HCT116 (cell line): ENCODE results near the gene AFAP1. TPM values are rescaled to one million over a fixed set of nuclear protein-coding genes. Genes with fewer than 3 reads are reported as not detected.

Experiments used
- ATAC-seq: fragments of 200-7000 bp; cut with Tn5 transposase; 2 replicates; pipeline ENCODE4 v1.9.1; 2020; ENCODE audit warnings: mild to moderate bottlenecking, moderate library complexity
- BruUV-seq: library from RNA; stranded (reverse); fragments of 400-500 nt; replicated peaks from 2 replicates; lab custom pipeline; 2021; lab: Mats Ljungman, UMichigan
- CTCF ChIA-PET: fragments of 300-600 bp; sonication (Branson Sonifier 250); formaldehyde crosslinking; loops from one replicate; lab custom pipeline; 2021; ENCODE audit warnings: antibody characterized with exemption; lab: Charles Lee
- POLR2A ChIA-PET: fragments of 300-600, 350-600 bp; sonication (Branson Sonifier 250); formaldehyde crosslinking; loops from one replicate; lab custom pipeline; 2021; ENCODE audit warnings: antibody characterized with exemption; lab: Charles Lee
- RAD21 ChIA-PET, 2 experiments: fragments of 300-600 bp; sonication (Branson Sonifier 250); formaldehyde crosslinking; loops; one replicate each; lab custom pipeline; 2023; ENCODE audit warnings: low total read pairs in 2 of 2; ENCODE audit not compliant: uncharacterized antibody in 2 of 2, unreplicated experiment in 2 of 2, low non-redundant PET in 1 of 2; lab: Charles Lee
- DNase-seq: peaks from one replicate; pipeline ENCODE4 v3.0.0-alpha.2; 2010; ENCODE audit warnings: low read depth, low spot score
- H2AFZ ChIP-seq: fragments of 200-600 bp; shearing (Covaris generic), sonication (generic); 2 replicates; pipeline ENCODE4 v1.6.1; 2017; ENCODE audit warnings: low read depth, mixed run types, mixed read lengths, antibody characterized with exemption, low read length; ENCODE audit not compliant: poor library complexity, severe bottlenecking
- H3K27ac ChIP-seq: 2 replicates; pipeline ENCODE4 v1.5.1; 2012; ENCODE audit warnings: low read depth, low read length
- H3K27me3 ChIP-seq: fragments of 200-600 bp; sonication (generic); 2 replicates; pipeline ENCODE4 v1.6.1; 2016; ENCODE audit warnings: mixed run types, low read length, mixed read lengths; ENCODE audit not compliant: insufficient read depth
- H3K36me3 ChIP-seq, 2 experiments: fragments of 200-500 bp in 1 of 2; fragments of 200-600 bp in 1 of 2; sonication (Bioruptor generic) in 1 of 2; sonication (generic) in 1 of 2; 2 replicates each; pipeline versions ENCODE4 v1.5.1 to v1.6.1; 2014 to 2016; ENCODE audit warnings: low read length in 2 of 2, inconsistent platforms in 1 of 2, mixed read lengths in 1 of 2, mixed run types in 1 of 2; ENCODE audit not compliant: insufficient read depth in 2 of 2, control insufficient read depth in 1 of 2
- H3K4me1 ChIP-seq, 2 experiments: fragments of 200-600 bp in 1 of 2; sonication (generic) in 1 of 2; 2 replicates each; pipeline versions ENCODE4 v1.5.1 to v1.6.1; 2012 to 2017; ENCODE audit warnings: low read length in 2 of 2, inconsistent platforms in 1 of 2, mild to moderate bottlenecking in 1 of 2, mixed read lengths in 1 of 2, mixed run types in 1 of 2, moderate library complexity in 1 of 2; ENCODE audit not compliant: insufficient read depth in 2 of 2, control insufficient read depth in 1 of 2
- H3K4me2 ChIP-seq: fragments of 200-600 bp; sonication (generic); 2 replicates; pipeline ENCODE4 v1.6.1; 2017; ENCODE audit warnings: mixed run types, low read length, mixed read lengths
- H3K4me3 ChIP-seq, 2 experiments: fragments of 200-600 bp in 1 of 2; sonication (generic) in 1 of 2; replicated peaks in 1 of 2; 2 replicates each; pipeline ENCODE4 v1.5.1; 2011 to 2016; ENCODE audit warnings: low read length in 2 of 2, control low read depth in 1 of 2, low read depth in 1 of 2, mild to moderate bottlenecking in 1 of 2, mixed read lengths in 1 of 2, mixed run types in 1 of 2
- H3K79me2 ChIP-seq: fragments of 200-600 bp; sonication (generic); 2 replicates; pipeline ENCODE4 v1.6.1; 2017; ENCODE audit warnings: mild to moderate bottlenecking, mixed run types, low read length, moderate library complexity, mixed read lengths; ENCODE audit not compliant: insufficient read depth
- H3K9ac ChIP-seq: fragments of 200-600 bp; sonication (generic); 2 replicates; pipeline ENCODE4 v1.6.1; 2016; ENCODE audit warnings: low read length, mixed read lengths
- H3K9me2 ChIP-seq: fragments of 200-600 bp; sonication (generic), shearing (Covaris generic); 2 replicates; pipeline ENCODE4 v1.6.1; 2017; ENCODE audit warnings: mixed run types, mild to moderate bottlenecking, moderate library complexity; ENCODE audit not compliant: insufficient read depth
- H3K9me3 ChIP-seq, 2 experiments: fragments of 200-500 bp in 1 of 2; fragments of 200-600 bp in 1 of 2; sonication (Bioruptor generic) in 1 of 2; sonication (generic) in 1 of 2; 2 replicates each; pipeline ENCODE4 v1.6.1; 2014 to 2017; ENCODE audit warnings: low read length in 2 of 2, mixed read lengths in 2 of 2, inconsistent platforms in 1 of 2, low read depth in 1 of 2, mild to moderate bottlenecking in 1 of 2, mixed run types in 1 of 2, moderate library complexity in 1 of 2; ENCODE audit not compliant: control insufficient read depth in 1 of 2, insufficient read depth in 1 of 2
- H4K20me1 ChIP-seq: fragments of 200-600 bp; sonication (generic), shearing (Covaris generic); 2 replicates; pipeline ENCODE4 v1.6.1; 2017; ENCODE audit warnings: mixed run types, mild to moderate bottlenecking, moderate library complexity; ENCODE audit not compliant: insufficient read depth
- CBX3 ChIP-seq: IDR thresholded peaks from 2 replicates; pipeline ENCODE4 v1.6.1; 2012; ENCODE audit warnings: low read depth
- CEBPB ChIP-seq: IDR thresholded peaks from 2 replicates; pipeline ENCODE4 v1.6.1; 2012; ENCODE audit warnings: low read depth
- EGR1 ChIP-seq: IDR thresholded peaks from 2 replicates; pipeline ENCODE4 v1.6.1; 2012; ENCODE audit warnings: low read depth
- EZH2phosphoT487 ChIP-seq: fragments of 200-600 bp; IDR thresholded peaks from 2 replicates; pipeline ENCODE4 v1.6.1; 2018; ENCODE audit warnings: antibody characterized with exemption, borderline replicate concordance
- FOSL1 ChIP-seq: IDR thresholded peaks from 2 replicates; pipeline ENCODE4 v1.6.1; 2012; ENCODE audit warnings: low read depth
- POLR2A ChIP-seq: IDR thresholded peaks from 2 replicates; pipeline ENCODE4 v1.7.0; 2011; ENCODE audit warnings: borderline replicate concordance; ENCODE audit not compliant: insufficient read depth, insufficient read length; ENCODE audit errors: extremely low read depth
- RAD21 ChIP-seq: IDR thresholded peaks from 2 replicates; pipeline ENCODE4 v1.6.1; 2012; ENCODE audit warnings: low read depth, mild to moderate bottlenecking
- SP1 ChIP-seq: IDR thresholded peaks from 2 replicates; pipeline ENCODE4 v1.6.1; 2012; ENCODE audit warnings: low read depth
- TCF7L2 ChIP-seq: IDR thresholded peaks from 2 replicates; pipeline ENCODE4 v1.7.0; 2011; ENCODE audit warnings: borderline replicate concordance, inconsistent platforms; ENCODE audit not compliant: insufficient read depth, insufficient read length; ENCODE audit errors: extremely low read depth
- YY1 ChIP-seq: IDR thresholded peaks from 2 replicates; pipeline ENCODE4 v1.6.1; 2011; ENCODE audit warnings: low read length, low read depth, moderate library complexity, mild to moderate bottlenecking; ENCODE audit not compliant: insufficient replicate concordance; ENCODE audit errors: extremely low read depth
- intact Hi-C: fragments of 100-400 bp; cut with micrococcal nuclease; formaldehyde crosslinking; loops from 2 replicates; pipeline ENCODE4 v1.10.0; 2022
- total RNA-seq: library from RNA; stranded (reverse); gene quantifications from one replicate; pipeline ENCODE4 v1.2.1, GENCODE V29; 2021; ENCODE audit not compliant: unreplicated experiment
- TF ChIP-seq, protein P1 (sequence below): IDR thresholded peaks from 2 replicates; pipeline ENCODE4 v1.6.1; 2012
- TF ChIP-seq, protein P2 (sequence below): IDR thresholded peaks from 2 replicates; pipeline ENCODE4 v1.6.1; 2011; ENCODE audit warnings: mild to moderate bottlenecking, low read length, moderate library complexity; ENCODE audit not compliant: insufficient replicate concordance; ENCODE audit errors: extremely low read depth
- TF ChIP-seq, protein P3 (sequence below): IDR thresholded peaks from 2 replicates; pipeline ENCODE4 v1.6.1; 2012

Gene AFAP1
- total RNA-seq, 1 experiment from 2014 or later, result 19.4 TPM

DNA sequence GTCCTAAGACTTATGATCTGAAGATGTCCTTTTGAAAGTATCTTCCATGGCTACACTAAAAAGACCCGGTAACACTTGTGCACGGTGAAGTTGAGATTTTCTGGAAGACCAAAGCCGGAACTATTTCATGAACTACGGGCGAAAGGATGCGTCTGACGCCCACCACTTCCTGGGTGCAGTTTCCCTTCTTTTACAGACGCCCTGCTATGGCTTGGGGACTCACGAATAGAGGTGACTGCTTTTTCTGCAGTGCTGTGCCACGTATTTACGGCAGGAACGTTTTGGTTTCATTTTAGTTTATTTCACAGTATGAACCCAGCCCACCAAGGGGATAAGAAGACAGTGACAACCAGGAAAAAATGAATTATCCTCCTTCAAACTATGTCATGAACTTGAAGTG is 180.4 kb downstream of the AFAP1 start:
- ATAC-seq (no peak), DNase-seq (no peak)
- no TSS peak for BruUV-seq
- RAD21 ChIA-PET, result no interaction called here
- H3K27ac ChIP-seq, result no peak overlapping the region
- H3K9ac ChIP-seq, result no peak overlapping the region
- TF ChIP-seq, protein P1, sequence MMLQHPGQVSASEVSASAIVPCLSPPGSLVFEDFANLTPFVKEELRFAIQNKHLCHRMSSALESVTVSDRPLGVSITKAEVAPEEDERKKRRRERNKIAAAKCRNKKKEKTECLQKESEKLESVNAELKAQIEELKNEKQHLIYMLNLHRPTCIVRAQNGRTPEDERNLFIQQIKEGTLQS, result no peak
- TF ChIP-seq SP1, result no peak
- no peak for TF ChIP-seq TCF7L2
- TF ChIP-seq, protein P2, sequence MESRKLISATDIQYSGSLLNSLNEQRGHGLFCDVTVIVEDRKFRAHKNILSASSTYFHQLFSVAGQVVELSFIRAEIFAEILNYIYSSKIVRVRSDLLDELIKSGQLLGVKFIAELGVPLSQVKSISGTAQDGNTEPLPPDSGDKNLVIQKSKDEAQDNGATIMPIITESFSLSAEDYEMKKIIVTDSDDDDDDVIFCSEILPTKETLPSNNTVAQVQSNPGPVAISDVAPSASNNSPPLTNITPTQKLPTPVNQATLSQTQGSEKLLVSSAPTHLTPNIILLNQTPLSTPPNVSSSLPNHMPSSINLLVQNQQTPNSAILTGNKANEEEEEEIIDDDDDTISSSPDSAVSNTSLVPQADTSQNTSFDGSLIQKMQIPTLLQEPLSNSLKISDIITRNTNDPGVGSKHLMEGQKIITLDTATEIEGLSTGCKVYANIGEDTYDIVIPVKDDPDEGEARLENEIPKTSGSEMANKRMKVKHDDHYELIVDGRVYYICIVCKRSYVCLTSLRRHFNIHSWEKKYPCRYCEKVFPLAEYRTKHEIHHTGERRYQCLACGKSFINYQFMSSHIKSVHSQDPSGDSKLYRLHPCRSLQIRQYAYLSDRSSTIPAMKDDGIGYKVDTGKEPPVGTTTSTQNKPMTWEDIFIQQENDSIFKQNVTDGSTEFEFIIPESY, result no peak
- TF ChIP-seq EZH2phosphoT487, result no peak
- TF ChIP-seq EGR1, result no peak
- TF ChIP-seq POLR2A, result no peak
- TF ChIP-seq YY1, result no peak
- TF ChIP-seq CEBPB, result no peak
- no peak for TF ChIP-seq CBX3
- TF ChIP-seq, protein P3, sequence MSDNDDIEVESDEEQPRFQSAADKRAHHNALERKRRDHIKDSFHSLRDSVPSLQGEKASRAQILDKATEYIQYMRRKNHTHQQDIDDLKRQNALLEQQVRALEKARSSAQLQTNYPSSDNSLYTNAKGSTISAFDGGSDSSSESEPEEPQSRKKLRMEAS, result no peak
- no peak for TF ChIP-seq RAD21
- no peak for TF ChIP-seq FOSL1
- CTCF ChIA-PET, result interaction anchor here (1.6 kb wide), 1 partner anchor 43 kb away, joined by 5 read pairs; no protein-coding TSS in a partner anchor
- no peak overlapping the region for H3K4me3 ChIP-seq
- no peaks in the 10 kb centered on the region for H3K9me3 ChIP-seq
- intact Hi-C loops, result no loop called here
- no peaks in the 10 kb centered on the region for H3K9me2 ChIP-seq
- H3K79me2 ChIP-seq, result no peaks in the 10 kb centered on the region
- peaks cover 0 to 3% of the 10 kb centered on the region in 2 experiments; a peak in 1 of 4 replicates for H3K36me3 ChIP-seq
- peaks cover 0 to 4% of the 10 kb centered on the region in 2 experiments; a peak in 1 of 4 replicates for H3K4me1 ChIP-seq
- no peak overlapping the region for H2AFZ ChIP-seq
- no peaks in the 10 kb centered on the region for H3K27me3 ChIP-seq
- H3K4me2 ChIP-seq, result no peak overlapping the region
- H4K20me1 ChIP-seq, result no peaks in the 10 kb centered on the region
- POLR2A ChIA-PET, result no interaction called here
